ENCODE measurements around the gene TBC1D23. TPM values are rescaled to one million over a fixed set of nuclear protein-coding genes. Genes with fewer than 3 reads are reported as not detected.
A peak's percentile ranks its signal among the peaks of the same experiment; 100 is the strongest.

Gene TBC1D23
- total and polyA plus RNA-seq, 9 of the 15 experiments (the other 6 are each of a cell fraction or from before 2014, with no cell fraction given), result 23.4 to 85.8 (median 43.7) TPM

GRCh38 chr3:100277255-100277800, 16.5 kb downstream of the TBC1D23 start:
- peaks cover 9% of the 10 kb centered on the region; the same call in 1 of the 2 replicates for H4K20me1 ChIP-seq (replicated peaks; ENCODE audit: control insufficient read depth, insufficient read depth, low read length)
- no peak overlapping the region for H3K4me3 ChIP-seq
- H3K4me1 ChIP-seq (replicated peaks in 1 of 2; ENCODE audit: control insufficient read depth in 2 of 2, insufficient read depth in 2 of 2, low read length in 2 of 2), result peaks cover 0 to 20% of the 10 kb centered on the region in 2 experiments; a peak in 2 of 5 replicates
- H3K27ac ChIP-seq (ENCODE audit: extremely low read depth, low read depth, low read length), result no peak overlapping the region
- no peak overlapping the region for H3K4me2 ChIP-seq (ENCODE audit: insufficient read depth, low read length)
- no peak overlapping the region for H3K9ac ChIP-seq (ENCODE audit: insufficient read depth in 1 of 2, low read depth in 2 of 2, low read length in 2 of 2)
- FAIRE-seq, result no peak
- peaks cover 29% of the 10 kb centered on the region for H3K36me3 ChIP-seq (ENCODE audit: control insufficient read depth, insufficient read depth, low read length)
- ChIA-PET CTCF (ENCODE audit: low intra/inter-chr PET ratio) (no interaction called here), POLR2A (interaction anchor here (0.7 to 2.0 kb wide), 5 partner anchors 9 to 124 kb away, joined by 3 to 8 read pairs (median 4); partner anchors contain the start of genes LNP1 and TBC1D23)
- no peaks in the 10 kb centered on the region for H3K9me3 ChIP-seq (replicated peaks; ENCODE audit: control insufficient read depth, insufficient read depth, low read depth, low read length)
- DNase-seq (ENCODE audit: extremely low read depth in 1 of 4, low spot score in 3 of 4), result no peak
- WGBS (ENCODE audit: insufficient coverage, low coverage, missing lambda C conversion rate), result 33% methylated on average over 1 of the region's 1 CpG
- intact Hi-C loops (cut with micrococcal nuclease), result no loop called here
- H2AFZ ChIP-seq (ENCODE audit: low read depth, low read length), result no peak overlapping the region
- ATAC-seq, result peak; percentile 68
- TF ChIP-seq RFX1 (IDR thresholded peaks at IDR 0.05), result peak; percentile 16; the same call in 1 of the 2 replicates
- TF ChIP-seq ZNF740 (CRISPR knock-in tag; IDR thresholded peaks at IDR 0.05), result no peak
- no peak for TF ChIP-seq ZNF740 (tag; IDR thresholded peaks at IDR 0.05)
- TF ChIP-seq KDM5B (IDR thresholded peaks at IDR 0.05; ENCODE audit: insufficient replicate concordance, low read depth, low read length), result no peak
- no peak for TF ChIP-seq TAF9B (IDR thresholded peaks at IDR 0.05; ENCODE audit: partially characterized antibody)
- TF ChIP-seq NELFE (IDR thresholded peaks at IDR 0.05; ENCODE audit: insufficient read depth, insufficient read length), result no peak
- TF ChIP-seq ZNF431 (CRISPR knock-in tag; IDR thresholded peaks at IDR 0.05), result no peak
- in situ Hi-C loops (cut with MboI), result no loop called here
- H3K79me2 ChIP-seq (ENCODE audit: control insufficient read depth, insufficient read depth, low read length), result peaks cover 78% of the 10 kb centered on the region
- BruUV-seq (replicated peaks), result no TSS peak
- H3K9me1 ChIP-seq (ENCODE audit: control insufficient read depth, insufficient read depth, low read length), result peaks cover 3% of the 10 kb centered on the region
- H3K27me3 ChIP-seq (ENCODE audit: control insufficient read depth in 2 of 2, insufficient read depth in 2 of 2, low read length in 2 of 2), result no peaks in the 10 kb centered on the region

All from K562 (cell line).